Measurements from ENCODE around the gene PANX1. TPM values are rescaled to one million over a fixed set of nuclear protein-coding genes. Genes with fewer than 3 reads are reported as not detected.

The PANX1 gene
- total RNA-seq, 1 experiment from 2014 or later, result 37.5 TPM

DNA sequence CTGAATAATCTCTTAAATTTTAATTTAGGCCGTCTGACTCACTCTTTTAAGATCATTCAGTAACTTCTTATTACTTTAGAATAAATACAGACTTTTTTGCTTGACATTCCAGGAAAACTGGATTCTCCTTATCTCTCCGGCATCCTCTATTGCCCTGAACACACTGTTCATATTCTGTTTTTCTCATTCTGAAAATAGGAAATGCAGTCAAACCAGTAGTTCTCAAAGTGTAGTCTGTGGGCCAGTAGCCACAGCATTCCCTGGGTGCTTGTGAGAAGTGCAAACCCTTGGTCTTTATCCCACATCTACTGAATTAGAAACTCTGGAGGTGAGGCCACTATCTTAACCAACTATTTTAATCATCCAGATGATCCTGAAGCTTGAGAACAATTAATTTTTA, 84.3 kb downstream of the PANX1 start:
- Histone ChIP-seq H3K4ac (ENCODE audit: low read depth, low read length) (no peak overlapping the region), H3K79me1 (ENCODE audit: insufficient read depth, low read depth, low read length, poor library complexity, severe bottlenecking) (no peaks in the 10 kb centered on the region), H4K20me1 (ENCODE audit: control insufficient read depth, insufficient read depth, insufficient read length) (no peaks in the 10 kb centered on the region), H4K8ac (replicated peaks; ENCODE audit: insufficient read length, low read depth, low read length) (no peak overlapping the region), H3K23ac (ENCODE audit: insufficient read length, low read depth, low read length) (no peak overlapping the region), H2BK15ac (ENCODE audit: low read depth, low read length) (no peak overlapping the region), H3K27me3 (ENCODE audit: insufficient read depth, low read length) (no peaks in the 10 kb centered on the region), H3K27ac (ENCODE audit: insufficient read length, low read depth, low read length) (no peak overlapping the region), H2AK5ac (ENCODE audit: insufficient read length, low read length) (no peak overlapping the region), H4K5ac (ENCODE audit: insufficient read length, low read depth, low read length) (no peak overlapping the region), H3K14ac (ENCODE audit: insufficient read depth, low read length) (no peak overlapping the region), H2BK12ac (ENCODE audit: insufficient read length, low read depth, low read length) (no peak overlapping the region), H2BK5ac (ENCODE audit: insufficient read length, low read length) (no peak overlapping the region), H3K4me2 (ENCODE audit: insufficient read depth, insufficient read length, low read length) (no peak overlapping the region), H3K9ac (ENCODE audit: extremely low read depth, insufficient read length, low read length) (no peak overlapping the region), H2BK20ac (ENCODE audit: low read depth, low read length, poor library complexity, severe bottlenecking) (no peak overlapping the region), H2AFZ (ENCODE audit: low read length) (no peak overlapping the region), H2BK120ac (ENCODE audit: low read depth, low read length, poor library complexity, severe bottlenecking) (no peak overlapping the region), H4K91ac (ENCODE audit: insufficient read length, low read depth, low read length) (no peak overlapping the region), H3K18ac (ENCODE audit: insufficient read length, low read depth, low read length) (no peak overlapping the region), H3K23me2 (ENCODE audit: insufficient read length, low read depth, low read length, poor library complexity, severe bottlenecking) (no peaks in the 10 kb centered on the region), H3K56ac (ENCODE audit: insufficient read length, low read depth, low read length) (no peak overlapping the region), H3K9me3 (ENCODE audit: control insufficient read depth, low read depth, low read length) (no peaks in the 10 kb centered on the region), H3T11ph (ENCODE audit: low read length) (no peak overlapping the region), H3K79me2 (ENCODE audit: insufficient read depth, low read length) (no peaks in the 10 kb centered on the region), H3K4me1 (ENCODE audit: insufficient read depth, low read length) (no peaks in the 10 kb centered on the region)
- H3K9me3 Mint-ChIP-seq, result peaks cover 0 to 5% of the 10 kb centered on the region in 2 experiments; a peak in 4 of 5 replicates
- H3K36me3 Mint-ChIP-seq (ENCODE audit: insufficient read depth in 1 of 3, low read depth in 3 of 3), result no peaks in the 10 kb centered on the region
- no peak for DNase-seq
- no peak overlapping the region for H3K4me3 Mint-ChIP-seq
- H3K27ac Mint-ChIP-seq, result no peak overlapping the region
- TF ChIP-seq, protein P1, sequence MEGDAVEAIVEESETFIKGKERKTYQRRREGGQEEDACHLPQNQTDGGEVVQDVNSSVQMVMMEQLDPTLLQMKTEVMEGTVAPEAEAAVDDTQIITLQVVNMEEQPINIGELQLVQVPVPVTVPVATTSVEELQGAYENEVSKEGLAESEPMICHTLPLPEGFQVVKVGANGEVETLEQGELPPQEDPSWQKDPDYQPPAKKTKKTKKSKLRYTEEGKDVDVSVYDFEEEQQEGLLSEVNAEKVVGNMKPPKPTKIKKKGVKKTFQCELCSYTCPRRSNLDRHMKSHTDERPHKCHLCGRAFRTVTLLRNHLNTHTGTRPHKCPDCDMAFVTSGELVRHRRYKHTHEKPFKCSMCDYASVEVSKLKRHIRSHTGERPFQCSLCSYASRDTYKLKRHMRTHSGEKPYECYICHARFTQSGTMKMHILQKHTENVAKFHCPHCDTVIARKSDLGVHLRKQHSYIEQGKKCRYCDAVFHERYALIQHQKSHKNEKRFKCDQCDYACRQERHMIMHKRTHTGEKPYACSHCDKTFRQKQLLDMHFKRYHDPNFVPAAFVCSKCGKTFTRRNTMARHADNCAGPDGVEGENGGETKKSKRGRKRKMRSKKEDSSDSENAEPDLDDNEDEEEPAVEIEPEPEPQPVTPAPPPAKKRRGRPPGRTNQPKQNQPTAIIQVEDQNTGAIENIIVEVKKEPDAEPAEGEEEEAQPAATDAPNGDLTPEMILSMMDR (conservative IDR thresholded peaks at IDR 0.05), result no peak
- WGBS (ENCODE audit: extremely low coverage, insufficient read length, low lambda C conversion rate), result no CpG with 5 or more reads among the region's 2 CpGs
- H3K27me3 Mint-ChIP-seq (ENCODE audit: low read depth), result peaks cover 5% of the 10 kb centered on the region
- H3K4me1 Mint-ChIP-seq, result peaks cover 0 to 2% of the 10 kb centered on the region in 2 experiments; a peak in 1 of 4 replicates

All from H9 (cell line).